ENCODE results near the gene WNT7A. TPM values are rescaled to one million over a fixed set of nuclear protein-coding genes. Genes with fewer than 3 reads are reported as not detected.

WNT7A gene
- polyA plus RNA-seq, 1 of the 3 experiments (the other 2 are of a cell fraction), result not detected

DNA sequence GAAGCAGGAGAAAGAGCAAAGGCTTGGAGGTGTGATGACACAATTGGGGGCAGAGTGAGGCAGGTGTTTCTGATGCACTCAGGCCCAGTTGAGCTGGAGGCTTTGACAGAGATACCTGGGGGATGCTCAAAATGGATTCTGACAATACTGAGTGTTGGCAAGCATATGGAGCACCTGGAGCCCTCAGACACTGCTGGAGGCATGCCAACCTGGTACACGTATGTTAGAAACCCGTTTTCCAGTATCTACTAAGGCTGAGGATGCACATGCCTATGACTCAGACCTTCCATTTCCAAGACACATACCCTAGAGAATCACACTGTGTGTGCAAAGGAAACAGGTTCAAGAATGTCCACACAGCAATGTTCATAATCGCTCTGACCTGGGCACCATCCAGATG lies 58.7 kb downstream of the WNT7A start:
- ChIA-PET POLR2A (no interaction called here), CTCF (interaction anchor here (1.6 kb wide), 1 partner anchor 170 kb away, joined by 6 read pairs; no protein-coding TSS in a partner anchor)
- H3K4me1 ChIP-seq (ENCODE audit: control insufficient read depth in 1 of 2, insufficient read depth in 2 of 2, low read depth in 1 of 2, low read length in 1 of 2), result peaks cover 0 to 12% of the 10 kb centered on the region in 2 experiments; a peak in 1 of 4 replicates
- WGBS (ENCODE audit: low lambda C conversion rate), result 50% methylated on average over 1 of the region's 3 CpGs
- H3K9ac ChIP-seq, result no peak overlapping the region
- no peaks in the 10 kb centered on the region for H3K9me2 ChIP-seq
- no peak overlapping the region for H3K4me2 ChIP-seq
- H3K9me3 ChIP-seq, result no peaks in the 10 kb centered on the region
- H3K27me3 ChIP-seq (ENCODE audit: insufficient read depth), result no peaks in the 10 kb centered on the region
- DNase-seq, result no peak
- no peaks in the 10 kb centered on the region for H3F3A ChIP-seq (replicated peaks; ENCODE audit: insufficient read depth)
- H3K36me3 ChIP-seq (replicated peaks in 1 of 2; ENCODE audit: control insufficient read depth in 1 of 2, insufficient read depth in 2 of 2, low read length in 1 of 2), result no peaks in the 10 kb centered on the region
- H3K79me2 ChIP-seq (ENCODE audit: insufficient read depth), result no peaks in the 10 kb centered on the region
- H2AFZ ChIP-seq (ENCODE audit: low read depth), result no peak overlapping the region
- no peaks in the 10 kb centered on the region for H4K20me1 ChIP-seq (ENCODE audit: insufficient read depth)
- H3K4me3 ChIP-seq (ENCODE audit: low read depth in 2 of 2, low read length in 1 of 2), result no peak overlapping the region
- no peak for TF ChIP-seq EP300 (IDR thresholded peaks at IDR 0.05; ENCODE audit: borderline replicate concordance in 1 of 2, low read depth in 1 of 2, low read length in 1 of 2)
- TF ChIP-seq YY1 (IDR thresholded peaks at IDR 0.05; ENCODE audit: low read depth), result no peak
- TF ChIP-seq, protein P1, sequence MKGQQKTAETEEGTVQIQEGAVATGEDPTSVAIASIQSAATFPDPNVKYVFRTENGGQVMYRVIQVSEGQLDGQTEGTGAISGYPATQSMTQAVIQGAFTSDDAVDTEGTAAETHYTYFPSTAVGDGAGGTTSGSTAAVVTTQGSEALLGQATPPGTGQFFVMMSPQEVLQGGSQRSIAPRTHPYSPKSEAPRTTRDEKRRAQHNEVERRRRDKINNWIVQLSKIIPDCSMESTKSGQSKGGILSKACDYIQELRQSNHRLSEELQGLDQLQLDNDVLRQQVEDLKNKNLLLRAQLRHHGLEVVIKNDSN (IDR thresholded peaks at IDR 0.05; ENCODE audit: borderline replicate concordance, low read depth), result no peak
- TF ChIP-seq, protein P2, sequence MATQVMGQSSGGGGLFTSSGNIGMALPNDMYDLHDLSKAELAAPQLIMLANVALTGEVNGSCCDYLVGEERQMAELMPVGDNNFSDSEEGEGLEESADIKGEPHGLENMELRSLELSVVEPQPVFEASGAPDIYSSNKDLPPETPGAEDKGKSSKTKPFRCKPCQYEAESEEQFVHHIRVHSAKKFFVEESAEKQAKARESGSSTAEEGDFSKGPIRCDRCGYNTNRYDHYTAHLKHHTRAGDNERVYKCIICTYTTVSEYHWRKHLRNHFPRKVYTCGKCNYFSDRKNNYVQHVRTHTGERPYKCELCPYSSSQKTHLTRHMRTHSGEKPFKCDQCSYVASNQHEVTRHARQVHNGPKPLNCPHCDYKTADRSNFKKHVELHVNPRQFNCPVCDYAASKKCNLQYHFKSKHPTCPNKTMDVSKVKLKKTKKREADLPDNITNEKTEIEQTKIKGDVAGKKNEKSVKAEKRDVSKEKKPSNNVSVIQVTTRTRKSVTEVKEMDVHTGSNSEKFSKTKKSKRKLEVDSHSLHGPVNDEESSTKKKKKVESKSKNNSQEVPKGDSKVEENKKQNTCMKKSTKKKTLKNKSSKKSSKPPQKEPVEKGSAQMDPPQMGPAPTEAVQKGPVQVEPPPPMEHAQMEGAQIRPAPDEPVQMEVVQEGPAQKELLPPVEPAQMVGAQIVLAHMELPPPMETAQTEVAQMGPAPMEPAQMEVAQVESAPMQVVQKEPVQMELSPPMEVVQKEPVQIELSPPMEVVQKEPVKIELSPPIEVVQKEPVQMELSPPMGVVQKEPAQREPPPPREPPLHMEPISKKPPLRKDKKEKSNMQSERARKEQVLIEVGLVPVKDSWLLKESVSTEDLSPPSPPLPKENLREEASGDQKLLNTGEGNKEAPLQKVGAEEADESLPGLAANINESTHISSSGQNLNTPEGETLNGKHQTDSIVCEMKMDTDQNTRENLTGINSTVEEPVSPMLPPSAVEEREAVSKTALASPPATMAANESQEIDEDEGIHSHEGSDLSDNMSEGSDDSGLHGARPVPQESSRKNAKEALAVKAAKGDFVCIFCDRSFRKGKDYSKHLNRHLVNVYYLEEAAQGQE (IDR thresholded peaks at IDR 0.05; ENCODE audit: low read depth, low read length), result no peak
- TF ChIP-seq RXRA (IDR thresholded peaks at IDR 0.05; ENCODE audit: borderline replicate concordance, low read depth), result no peak
- no peak for TF ChIP-seq CHD2 (IDR thresholded peaks at IDR 0.05; ENCODE audit: low read length, partially characterized antibody)
- TF ChIP-seq, protein P3, sequence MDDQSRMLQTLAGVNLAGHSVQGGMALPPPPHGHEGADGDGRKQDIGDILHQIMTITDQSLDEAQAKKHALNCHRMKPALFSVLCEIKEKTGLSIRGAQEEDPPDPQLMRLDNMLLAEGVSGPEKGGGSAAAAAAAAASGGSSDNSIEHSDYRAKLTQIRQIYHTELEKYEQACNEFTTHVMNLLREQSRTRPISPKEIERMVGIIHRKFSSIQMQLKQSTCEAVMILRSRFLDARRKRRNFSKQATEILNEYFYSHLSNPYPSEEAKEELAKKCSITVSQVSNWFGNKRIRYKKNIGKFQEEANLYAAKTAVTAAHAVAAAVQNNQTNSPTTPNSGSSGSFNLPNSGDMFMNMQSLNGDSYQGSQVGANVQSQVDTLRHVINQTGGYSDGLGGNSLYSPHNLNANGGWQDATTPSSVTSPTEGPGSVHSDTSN (IDR thresholded peaks at IDR 0.05), result no peak
- TF ChIP-seq, protein P4, sequence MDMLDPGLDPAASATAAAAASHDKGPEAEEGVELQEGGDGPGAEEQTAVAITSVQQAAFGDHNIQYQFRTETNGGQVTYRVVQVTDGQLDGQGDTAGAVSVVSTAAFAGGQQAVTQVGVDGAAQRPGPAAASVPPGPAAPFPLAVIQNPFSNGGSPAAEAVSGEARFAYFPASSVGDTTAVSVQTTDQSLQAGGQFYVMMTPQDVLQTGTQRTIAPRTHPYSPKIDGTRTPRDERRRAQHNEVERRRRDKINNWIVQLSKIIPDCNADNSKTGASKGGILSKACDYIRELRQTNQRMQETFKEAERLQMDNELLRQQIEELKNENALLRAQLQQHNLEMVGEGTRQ (IDR thresholded peaks at IDR 0.05; ENCODE audit: borderline replicate concordance, low read depth, low read length), result no peak
- TF ChIP-seq SIN3A (IDR thresholded peaks at IDR 0.05; ENCODE audit: borderline replicate concordance, low read depth, low read length), result no peak
- no peak for TF ChIP-seq FOXJ3 (CRISPR knock-in tag; IDR thresholded peaks at IDR 0.05)
- no peak overlapping the region for H3K27ac ChIP-seq (ENCODE audit: low read depth in 2 of 2, low read length in 1 of 2)

Data from SK-N-SH (cell line).